Suprapubic skin (tissue), 4 donors: ENCODE measurements around the gene SCUBE2.

Experiments used
- CTCF ChIP-seq, 2 donors: fragments of 200-600 bp in 1 of 2; fragments of 450-650 bp in 1 of 2; sonication (generic) in 1 of 2; IDR thresholded peaks; one replicate each; pipeline ENCODE4 v1.5.1; 2016 to 2019; ENCODE audit warnings: antibody characterized with exemption in 2 of 2, mild to moderate bottlenecking in 1 of 2, moderate library complexity in 1 of 2
- EP300 ChIP-seq: sonication (generic); formaldehyde crosslinking; IDR thresholded peaks from one replicate; pipeline ENCODE4 v1.6.1; 2017; ENCODE audit warnings: antibody characterized with exemption
- POLR2A ChIP-seq, 2 donors: fragments of 450-650 bp; IDR thresholded peaks; one replicate each; pipeline ENCODE4 v1.6.1; 2017; ENCODE audit warnings: antibody characterized with exemption in 2 of 2, mild to moderate bottlenecking in 2 of 2, moderate library complexity in 2 of 2
- POLR2AphosphoS5 ChIP-seq, 3 donors: sonication (generic); formaldehyde crosslinking; IDR thresholded peaks; one replicate each; pipeline ENCODE4 v1.6.1; 2017; ENCODE audit warnings: antibody characterized with exemption in 3 of 3

DNA sequence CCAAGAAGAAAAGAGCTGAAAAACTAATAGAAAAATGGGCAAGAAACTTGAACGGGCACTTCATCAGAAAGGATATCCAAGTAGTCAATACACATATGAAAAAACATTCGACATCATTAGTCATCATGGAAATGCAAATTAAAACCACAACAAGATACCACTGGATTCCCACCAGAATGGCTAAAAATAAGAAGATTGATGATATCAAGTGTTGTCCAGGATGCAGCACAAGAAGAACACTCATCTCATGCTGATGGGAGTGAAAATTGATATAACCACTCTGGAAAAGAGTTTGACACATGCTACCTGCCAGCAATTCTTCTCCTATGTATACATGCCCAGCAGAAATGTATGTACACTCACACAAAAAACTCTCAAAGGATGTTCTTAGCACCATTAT lies 26.9 kb upstream of the SCUBE2 start:
- TF ChIP-seq POLR2A (IDR thresholded peaks at IDR 0.05) (no peak), CTCF (IDR thresholded peaks at IDR 0.05) (no peak), POLR2AphosphoS5 (IDR thresholded peaks at IDR 0.05) (no peak), EP300 (no peak)
